GM12875 (cell line): ENCODE results near the gene TVP23C.

Experiments used
- H3K4me3 ChIP-seq: one replicate; pipeline ENCODE4 v1.5.1; 2011; ENCODE audit warnings: low read depth, low read length, control low read depth
- TF ChIP-seq, protein P1 (sequence below): IDR thresholded peaks from 2 replicates; pipeline ENCODE4 v1.5.1; 2011; ENCODE audit warnings: low read depth, mild to moderate bottlenecking, control low read depth, inconsistent platforms, low read length, moderate library complexity, borderline replicate concordance; ENCODE audit not compliant: insufficient read depth

Gene TVP23C

DNA sequence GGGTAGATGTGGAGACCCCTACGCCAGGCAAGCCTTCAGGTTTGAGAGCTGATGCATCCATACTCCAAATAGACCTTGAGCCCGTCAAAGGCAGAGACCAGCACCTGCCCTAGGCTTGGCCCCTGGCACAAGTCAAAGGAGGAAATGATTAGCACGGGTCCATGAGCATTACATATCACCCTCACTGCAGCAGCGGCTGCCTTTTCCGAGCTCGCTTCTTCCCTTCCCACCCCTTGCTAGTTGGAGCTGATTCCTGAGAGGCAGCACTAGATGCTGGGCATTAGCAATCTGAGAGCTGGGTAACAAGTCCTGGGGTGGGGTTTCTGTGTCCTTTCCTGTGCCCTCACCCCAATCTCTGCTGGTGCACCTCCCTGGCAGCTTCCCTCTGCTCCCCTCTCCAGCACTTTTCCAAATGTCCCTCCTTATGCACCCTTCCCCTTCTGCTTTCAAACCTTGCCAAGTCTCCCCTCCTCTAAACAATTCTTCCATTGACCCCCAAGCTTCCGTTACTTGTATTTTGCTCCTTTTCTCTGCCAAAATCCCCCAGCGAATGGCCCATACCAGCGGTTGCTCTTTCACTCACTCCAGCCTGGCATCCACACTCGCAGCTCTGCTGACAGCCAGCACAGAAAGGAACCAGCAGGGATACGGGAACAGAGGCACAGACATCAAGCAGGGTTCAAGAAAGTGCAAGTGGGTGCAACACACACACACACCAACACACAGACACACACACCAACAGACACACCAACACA, 98.9 kb downstream of the TVP23C start:
- TF ChIP-seq, protein P1, sequence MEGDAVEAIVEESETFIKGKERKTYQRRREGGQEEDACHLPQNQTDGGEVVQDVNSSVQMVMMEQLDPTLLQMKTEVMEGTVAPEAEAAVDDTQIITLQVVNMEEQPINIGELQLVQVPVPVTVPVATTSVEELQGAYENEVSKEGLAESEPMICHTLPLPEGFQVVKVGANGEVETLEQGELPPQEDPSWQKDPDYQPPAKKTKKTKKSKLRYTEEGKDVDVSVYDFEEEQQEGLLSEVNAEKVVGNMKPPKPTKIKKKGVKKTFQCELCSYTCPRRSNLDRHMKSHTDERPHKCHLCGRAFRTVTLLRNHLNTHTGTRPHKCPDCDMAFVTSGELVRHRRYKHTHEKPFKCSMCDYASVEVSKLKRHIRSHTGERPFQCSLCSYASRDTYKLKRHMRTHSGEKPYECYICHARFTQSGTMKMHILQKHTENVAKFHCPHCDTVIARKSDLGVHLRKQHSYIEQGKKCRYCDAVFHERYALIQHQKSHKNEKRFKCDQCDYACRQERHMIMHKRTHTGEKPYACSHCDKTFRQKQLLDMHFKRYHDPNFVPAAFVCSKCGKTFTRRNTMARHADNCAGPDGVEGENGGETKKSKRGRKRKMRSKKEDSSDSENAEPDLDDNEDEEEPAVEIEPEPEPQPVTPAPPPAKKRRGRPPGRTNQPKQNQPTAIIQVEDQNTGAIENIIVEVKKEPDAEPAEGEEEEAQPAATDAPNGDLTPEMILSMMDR: no peak
- H3K4me3 ChIP-seq: no peak overlapping the region

DNA sequence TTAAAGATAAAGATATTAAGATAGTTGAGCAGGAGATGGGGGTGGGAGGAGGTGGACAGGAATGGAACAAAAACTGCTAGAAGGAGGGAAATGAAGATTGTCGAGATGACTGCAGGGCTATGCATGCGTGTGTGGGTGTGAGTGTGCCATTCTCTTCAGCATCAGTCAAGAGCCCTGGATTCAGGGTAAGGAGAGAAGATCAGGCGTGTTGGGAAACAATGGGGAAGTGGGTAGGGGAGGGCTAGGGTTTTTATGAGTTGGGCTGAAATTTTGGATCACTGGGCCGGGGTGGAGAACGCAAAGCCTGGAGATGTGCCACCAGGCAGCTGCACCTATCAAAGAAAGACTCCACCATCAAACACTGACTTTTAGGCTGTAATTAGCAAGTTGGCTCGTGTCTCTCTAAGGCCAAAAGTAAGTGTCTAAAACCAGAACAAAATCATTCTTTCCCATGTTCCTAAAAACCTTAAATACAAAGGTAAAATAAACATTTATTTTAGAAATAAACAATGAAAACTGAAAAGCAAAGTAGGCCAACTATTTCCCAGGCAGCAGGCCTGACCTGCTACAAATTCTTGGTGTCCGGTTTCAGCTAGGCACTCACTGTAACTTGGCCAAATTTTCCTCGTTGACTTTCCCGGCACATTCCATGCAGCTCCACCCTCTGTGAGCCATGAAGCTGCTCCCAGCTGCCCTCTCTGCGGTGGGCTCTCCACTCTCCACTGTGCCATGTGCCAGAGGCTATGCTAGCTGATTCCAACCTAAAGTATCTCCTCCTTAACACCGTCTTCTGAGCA, 100.1 kb downstream of the TVP23C start:
- H3K4me3 ChIP-seq: no peak overlapping the region
- TF ChIP-seq, protein P1: no peak

DNA sequence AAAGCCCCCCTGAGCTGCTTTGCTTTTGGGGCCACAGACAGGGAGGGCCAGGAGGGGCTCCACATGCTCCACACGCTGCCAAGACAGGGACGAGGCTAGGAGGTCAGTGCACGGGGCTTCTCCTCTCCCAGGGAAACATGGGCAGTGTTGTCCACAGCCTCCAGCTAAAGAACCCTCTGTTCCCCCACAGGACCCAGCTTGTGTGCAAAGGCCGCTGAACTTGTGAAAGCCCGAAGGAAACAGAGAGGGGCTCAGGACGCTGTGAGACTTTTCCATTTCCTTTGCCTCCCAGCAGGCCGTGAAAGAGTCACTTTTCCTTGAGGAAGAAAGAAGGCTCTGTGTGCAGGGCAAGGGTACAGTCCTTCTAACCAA, 105.6 kb downstream of the TVP23C start:
- no peak overlapping the region for H3K4me3 ChIP-seq
- TF ChIP-seq, protein P1: no peak

DNA sequence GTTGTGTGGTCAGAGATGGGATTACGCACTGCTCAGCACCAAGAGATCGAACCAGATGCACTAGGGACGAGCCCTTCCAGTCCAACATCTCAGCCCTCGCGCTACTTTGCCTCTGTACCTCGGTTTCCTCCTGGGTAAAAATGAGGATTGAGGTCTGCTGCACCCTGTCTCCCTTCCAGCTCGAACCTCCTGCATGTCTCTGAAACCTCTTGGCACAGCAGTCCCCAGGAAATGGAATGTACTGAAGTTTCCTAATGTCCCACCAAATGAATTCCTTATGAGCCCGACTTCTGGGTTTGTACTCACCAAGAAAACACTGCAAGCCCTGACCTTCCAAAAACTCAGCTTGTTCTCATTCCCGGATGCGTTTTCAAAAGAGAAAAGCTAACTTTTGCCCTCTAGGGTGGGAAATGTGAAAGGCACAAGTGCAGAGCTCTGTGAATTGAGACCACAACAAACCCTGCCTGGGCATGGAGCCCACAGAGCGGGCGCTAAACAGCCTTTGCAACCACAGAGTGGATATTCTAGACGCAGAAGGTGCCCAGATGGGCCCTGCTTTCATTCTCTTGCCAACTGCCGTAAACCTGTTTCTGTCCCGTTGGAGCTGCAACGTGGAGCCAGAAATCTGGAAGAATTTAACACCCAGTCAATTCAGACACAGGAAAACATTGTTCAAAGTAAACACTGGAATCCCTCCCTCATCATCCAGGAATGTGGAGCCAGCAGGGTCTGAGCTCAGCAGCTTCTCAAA, 106.1 kb downstream of the TVP23C start:
- no peak overlapping the region for H3K4me3 ChIP-seq
- TF ChIP-seq, protein P1: no peak

DNA sequence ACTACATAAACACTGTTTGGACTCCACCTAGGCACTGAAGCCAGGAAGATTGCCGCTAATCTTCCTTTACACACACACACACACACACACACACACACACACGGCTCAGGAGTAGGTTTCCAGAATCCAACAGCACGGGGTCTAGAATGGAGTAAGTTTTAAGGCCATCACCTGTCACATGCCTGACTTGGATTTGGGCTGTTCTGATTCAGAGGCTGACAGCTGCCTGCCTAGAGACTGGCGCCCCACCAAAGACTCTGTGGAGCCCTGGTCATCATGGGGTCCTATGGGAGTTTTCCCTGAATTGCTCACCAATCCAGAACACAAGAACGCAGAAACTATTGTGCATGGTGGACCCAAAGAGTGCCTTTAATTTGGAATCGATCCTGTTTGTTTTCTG, 106.8 kb downstream of the TVP23C start:
- TF ChIP-seq, protein P1: no peak
- H3K4me3 ChIP-seq: no peak overlapping the region

DNA sequence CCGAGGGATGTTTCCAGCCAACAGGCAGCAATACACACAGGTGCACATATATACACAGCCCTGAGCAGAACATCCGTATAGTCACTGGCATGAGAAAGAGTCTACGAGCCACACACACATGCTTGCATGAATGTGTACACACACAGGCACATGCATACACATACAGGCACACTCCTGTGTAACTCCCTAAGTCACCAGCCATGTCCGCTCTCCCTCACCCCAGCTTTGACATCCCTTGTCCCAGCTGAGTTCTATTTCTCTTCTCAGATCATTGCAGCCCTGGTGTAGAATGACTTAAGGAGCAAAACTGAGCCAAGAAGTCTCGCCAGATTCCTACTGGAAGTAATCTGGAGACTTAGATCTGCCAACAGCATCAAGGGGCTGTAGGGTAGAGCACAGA, 108.9 kb downstream of the TVP23C start:
- no peak overlapping the region for H3K4me3 ChIP-seq
- TF ChIP-seq, protein P1: no peak

DNA sequence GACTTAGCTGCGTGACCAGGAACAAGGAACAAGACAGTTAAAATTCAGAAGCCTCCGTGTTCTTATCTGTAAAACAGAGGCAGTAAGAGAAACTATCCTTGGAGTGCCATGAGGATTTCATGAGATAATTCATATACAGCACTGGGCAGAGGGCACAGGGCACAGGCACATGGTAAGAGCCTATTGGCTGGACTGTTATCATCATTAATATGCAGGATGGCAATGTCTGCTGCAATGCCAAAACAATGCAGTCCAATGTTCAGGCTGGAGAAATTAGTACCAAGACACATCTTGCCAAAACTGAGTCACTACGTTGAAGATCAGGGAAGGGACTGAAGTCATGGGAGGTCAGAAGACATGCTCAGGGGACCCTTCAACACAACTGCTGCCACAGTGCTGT, 109.5 kb downstream of the TVP23C start:
- H3K4me3 ChIP-seq: no peak overlapping the region
- TF ChIP-seq, protein P1: no peak
